HG03469 (cell line): ENCODE measurements around the gene EGF.
A peak's percentile ranks its signal among the peaks of the same experiment; 100 is the strongest.
"Not testable (repeated sequence)": the region's sequence is repeated elsewhere in the genome, so short reads cannot be mapped to it uniquely, and the experiment has no call there.

Experiments used
- ATAC-seq: cut with Tn5 transposase; IDR thresholded peaks from one replicate; pipeline ENCODE4 v1.9.1; 2021; ENCODE audit warnings: mild to moderate bottlenecking, moderate library complexity, moderate number of reproducible peaks; ENCODE audit not compliant: unreplicated experiment

The EGF gene

DNA sequence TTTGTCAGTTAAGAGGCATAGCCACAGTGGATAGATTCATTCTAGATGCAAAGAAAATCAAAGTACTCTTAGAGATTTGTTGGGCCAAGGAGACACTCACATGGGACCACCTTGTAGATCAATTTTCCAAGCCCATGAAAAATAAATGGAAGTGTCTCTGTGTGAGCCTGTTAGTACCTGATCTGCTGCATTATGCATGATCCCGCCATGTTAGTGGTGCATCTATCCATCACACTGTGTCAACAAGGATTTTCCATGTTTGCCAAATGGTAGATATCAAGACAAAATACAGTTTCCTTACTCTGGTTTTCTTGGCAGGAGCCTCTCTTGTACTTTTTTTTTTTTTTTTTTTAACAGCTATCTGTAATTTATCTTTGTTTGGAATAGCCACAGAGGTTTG lies 112.4 kb downstream of the EGF start:
- no peak for ATAC-seq

DNA sequence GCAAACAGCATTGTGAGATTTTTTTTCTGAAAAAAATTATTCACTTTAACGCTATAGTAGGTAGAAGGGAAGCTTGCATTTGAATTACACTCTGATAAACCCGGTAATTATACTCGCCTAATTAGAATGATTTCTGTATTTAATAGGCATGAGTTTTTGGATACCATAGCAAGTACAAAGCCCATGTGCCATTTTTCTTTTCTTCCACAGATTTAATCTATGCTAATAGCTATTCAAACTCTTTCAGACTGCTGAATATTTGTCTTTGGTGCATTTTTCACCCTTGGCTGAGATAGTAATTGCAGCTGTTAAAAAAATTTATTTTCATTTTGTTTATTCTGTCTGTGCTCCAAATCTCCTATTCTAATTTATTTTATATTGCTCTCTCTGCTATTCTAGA lies 113.0 kb downstream of the EGF start:
- no peak for ATAC-seq

DNA sequence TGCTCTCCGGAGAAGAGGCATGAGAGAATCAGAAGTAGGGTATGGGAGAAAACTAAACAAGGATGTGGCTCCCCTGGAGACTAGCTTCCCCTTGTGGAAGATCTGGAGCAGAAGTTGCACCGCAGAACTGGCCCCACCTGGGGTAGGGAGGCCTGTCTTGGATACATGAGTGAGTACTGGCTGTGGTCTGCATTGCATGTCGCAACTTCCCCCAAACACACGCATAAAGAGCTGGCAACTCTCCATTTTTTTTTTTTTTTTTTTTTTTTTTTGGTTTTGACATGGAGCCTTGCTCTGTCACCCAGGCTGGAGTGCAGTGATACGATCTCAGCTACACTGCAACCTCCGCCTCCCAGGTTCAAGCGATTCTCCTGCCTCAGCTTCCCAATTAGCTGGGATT lies 119.9 kb downstream of the EGF start:
- ATAC-seq = no peak

DNA sequence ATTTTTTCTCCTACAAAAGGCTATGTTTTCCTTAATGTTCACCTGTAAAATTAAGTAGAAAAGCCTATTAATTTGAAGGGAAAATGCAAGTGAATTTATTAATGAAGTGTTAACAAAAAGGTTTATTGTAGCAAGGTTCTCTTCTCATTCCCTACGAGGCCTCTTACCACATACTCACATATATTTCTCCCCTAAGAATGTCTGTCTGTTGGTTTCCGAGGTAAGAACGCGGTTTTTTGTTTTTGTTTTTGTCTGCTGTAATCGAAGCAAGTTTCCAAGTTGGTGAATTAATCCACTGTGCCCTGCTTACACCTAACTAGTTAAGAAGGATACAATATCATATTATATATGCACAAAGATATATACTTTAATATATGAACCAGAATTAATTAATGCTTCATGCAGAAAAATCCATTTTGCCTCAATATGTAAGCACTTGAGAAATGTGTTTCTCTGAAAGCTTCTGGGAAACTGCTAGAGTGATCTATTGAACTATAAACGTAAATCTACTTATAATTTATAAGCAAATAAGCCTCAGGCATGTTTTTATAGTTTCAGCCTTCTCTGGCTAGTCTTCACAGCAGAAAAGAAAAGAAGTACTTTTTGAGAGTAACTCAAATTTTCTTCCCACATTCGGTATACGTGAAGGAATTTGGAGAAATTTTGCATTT lies 120.8 kb downstream of the EGF start:
- no peak for ATAC-seq

DNA sequence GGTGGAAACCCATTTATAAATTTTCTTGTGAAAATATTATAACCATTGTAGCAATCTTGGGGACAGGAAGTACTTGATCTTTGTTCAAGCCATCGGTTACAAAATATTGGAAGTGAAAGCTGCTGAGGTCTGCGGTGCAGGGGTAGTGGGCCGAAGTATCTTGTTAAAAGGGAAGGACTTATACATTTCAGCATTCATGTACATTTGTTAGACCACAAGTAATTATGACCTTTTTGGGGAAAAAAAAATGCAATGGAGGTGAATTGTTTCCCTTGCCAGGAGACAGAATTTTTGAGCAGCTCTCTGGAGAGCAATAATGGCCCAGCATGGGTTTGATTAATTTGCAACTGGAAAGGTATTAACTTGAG lies 121.3 kb downstream of the EGF start:
- peak; percentile 96 for ATAC-seq

DNA sequence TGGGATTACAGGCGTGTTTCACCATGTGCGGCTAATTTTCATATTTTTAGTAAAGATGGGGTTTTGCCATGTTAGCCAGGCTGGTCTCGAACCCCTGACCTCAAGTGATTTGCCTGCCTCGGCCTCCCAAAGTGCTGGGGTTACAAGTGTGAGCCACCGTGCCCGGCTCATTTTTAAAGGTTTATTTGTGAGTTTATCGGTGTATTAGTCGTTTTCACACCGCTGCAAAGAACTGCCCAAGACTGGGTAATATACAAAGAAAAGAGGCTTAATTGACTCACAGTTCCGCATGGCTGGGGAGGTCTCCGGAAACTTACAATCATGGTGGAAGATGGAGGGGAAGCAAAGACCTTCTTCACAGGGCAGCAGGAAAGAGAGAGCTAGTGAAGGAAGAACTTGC lies 126.5 kb downstream of the EGF start:
- ATAC-seq = not testable (repeated sequence)

DNA sequence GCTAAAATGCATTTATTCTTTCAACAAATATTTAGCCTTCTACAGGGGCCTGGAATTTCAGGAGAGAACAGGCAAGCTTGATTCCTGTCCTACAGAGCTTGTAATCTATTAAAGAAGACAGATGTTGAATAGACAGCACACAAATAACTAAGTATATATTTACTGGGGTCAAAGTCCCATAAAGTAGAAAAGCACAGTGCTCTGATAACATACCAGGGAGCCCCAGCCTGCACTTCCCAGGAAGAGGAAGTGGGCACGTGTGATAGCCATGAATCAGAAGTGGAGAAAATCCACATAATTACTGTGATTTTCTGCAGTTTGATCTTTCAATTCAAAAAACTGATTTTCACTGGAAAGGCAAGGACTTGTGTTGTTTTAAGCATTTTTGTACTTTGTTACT lies 129.1 kb downstream of the EGF start:
- ATAC-seq = no peak

DNA sequence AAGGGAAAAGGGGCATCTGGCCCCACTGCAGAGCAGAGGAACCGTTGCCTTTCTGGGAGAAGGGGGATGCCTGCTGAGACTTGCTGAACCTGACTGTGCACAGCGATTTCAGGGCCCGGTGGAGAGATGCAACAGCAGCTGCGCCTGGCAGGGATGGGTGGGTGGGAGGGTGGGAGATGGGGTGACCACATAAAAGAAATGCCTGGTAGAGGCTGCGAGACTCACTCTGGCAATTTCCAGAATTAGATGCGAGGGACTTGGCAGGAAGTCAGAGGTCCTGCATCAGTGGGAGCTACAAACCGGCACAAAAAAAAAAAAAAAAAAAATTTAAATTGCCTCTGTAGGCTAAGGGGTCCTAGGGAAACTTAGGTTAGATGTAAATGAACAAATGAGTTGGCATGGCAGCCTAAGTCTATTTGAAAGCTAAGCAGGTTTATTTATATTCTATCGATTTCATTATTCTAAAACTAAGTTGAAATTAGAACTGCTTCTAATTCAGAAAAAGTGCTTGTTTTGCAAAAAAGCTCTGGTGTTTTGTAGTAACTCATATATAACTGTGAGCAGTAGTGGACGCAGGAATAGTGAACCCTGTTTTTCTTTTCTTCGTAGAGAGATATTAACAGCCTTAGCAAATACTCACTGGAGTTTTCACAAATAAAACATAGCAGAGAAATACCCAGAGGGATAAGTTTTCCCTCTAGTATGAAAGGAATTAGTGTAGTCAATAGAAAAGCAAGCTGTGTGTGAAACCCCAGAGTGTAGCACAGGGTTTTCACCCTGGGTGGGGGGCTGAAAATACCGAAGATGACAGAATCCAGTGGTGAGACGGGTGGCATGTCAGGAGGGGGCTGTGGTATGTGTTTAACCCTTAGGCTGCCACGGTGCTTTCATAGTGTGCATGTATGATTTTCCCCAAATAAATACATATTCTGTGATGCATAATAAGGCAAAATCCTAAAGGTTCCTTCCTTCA lies 130.1 kb downstream of the EGF start:
- ATAC-seq = no peak

DNA sequence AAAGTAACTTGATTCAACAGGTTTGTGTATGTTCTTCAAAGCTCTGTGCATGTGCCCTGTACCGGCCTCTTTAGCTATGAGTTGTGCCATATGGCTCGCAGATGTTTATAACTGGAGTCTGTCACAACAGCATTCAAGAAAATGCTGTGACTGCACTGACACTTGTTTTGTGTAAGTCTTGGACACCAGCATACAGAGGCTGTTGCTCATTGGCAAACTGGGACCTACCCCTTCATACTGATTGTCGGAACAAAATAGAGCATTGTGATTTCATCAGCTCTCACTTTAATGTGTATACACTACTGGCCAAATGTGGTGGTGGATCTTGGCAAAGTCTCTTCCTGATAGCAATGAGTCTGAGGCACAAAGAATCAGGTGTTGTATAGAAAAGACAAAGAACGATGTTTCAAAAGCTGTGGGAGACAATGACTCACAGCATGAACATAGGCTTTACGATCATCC lies 133.9 kb downstream of the EGF start:
- no peak for ATAC-seq

DNA sequence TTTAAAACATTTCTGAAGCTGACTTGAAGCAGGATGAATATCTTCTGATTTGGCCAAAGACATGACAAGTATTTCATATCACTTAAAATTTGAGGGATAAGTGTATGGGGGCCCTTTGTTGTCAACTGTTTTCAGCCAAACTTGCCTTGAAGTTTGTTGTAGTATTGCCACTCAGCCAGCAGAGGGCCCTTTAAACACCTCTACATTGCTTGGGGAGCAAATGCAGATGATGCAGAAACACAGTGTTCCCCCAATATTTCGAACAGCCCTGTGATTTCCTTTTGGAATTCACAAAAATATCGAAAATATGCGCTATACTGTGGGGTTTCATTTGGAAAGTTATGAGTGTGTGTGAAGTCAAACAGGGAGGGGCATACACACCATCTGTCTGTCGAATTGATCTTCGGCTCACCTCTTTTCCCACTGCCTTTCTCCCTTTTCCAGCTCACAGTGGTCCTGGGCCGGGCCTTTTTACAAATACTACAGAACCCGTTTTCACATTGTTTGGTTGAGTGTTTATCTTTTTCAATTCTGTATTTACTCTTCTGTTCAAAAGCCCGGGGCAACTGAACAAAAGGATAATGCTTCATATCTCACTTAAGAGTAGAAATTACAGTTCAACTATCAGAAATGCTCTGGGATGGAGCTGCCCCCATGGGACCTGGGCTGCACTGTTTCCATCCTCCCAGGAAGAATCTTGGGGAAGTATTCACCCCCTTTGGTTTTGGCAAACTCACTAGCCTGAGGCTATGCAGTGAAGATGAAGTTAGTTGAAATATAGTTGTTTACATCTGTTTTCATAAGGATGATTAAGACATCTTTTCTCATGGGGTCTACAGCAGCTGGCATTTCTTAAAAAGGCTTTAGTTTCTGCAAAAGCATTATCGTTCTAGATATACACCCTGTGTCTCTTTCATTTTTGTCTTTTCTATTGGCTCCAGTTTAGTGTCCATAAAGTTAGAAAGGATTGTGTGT lies 137.6 kb downstream of the EGF start:
- no peak for ATAC-seq

DNA sequence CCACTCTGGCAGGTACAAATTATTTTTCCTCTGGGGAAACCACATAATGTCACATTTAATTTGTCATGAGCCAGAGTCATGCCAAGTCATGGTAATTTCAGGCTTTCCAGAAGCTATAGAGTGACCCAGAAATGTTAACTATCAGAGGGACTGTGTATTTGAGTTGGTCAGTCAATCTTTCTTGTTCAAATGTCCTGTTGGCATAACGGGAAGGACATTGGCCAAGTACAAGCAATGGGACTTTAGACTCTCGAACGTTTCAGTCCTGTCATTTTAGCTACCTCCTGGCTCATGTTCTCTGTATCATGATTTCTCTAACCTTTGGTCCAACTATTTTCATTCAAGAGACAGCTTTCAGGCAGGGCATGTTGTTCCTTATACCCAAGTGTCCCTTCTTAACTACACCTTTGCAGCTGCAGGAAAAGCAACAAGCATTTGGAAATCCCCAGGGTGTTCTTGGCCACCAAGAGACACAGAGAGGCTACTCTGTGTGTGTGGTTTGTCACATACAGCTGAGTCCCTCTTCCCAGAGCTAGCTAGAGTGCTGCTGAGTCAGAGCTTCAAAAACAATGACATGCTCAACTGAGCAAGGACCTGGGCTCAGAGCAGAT lies 142.6 kb downstream of the EGF start:
- ATAC-seq = peak; percentile 76

DNA sequence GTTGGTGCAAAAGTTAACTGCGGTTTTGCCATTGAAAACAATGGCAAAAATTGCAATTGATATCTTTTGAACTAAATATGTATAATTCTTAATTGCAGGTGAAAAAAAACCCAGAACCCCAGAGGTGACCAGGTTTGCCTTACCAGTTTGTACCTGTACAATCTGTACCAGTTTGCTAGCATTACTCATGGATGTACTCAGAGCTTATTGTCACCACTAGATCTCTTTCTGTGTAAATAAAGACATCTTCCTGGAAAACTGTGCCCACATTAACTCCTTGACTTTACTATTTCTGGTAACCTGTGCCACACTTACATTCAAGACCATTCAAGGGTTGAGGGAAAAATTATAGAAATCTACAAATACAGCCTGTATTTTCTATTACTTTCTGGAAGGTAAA lies 146.0 kb downstream of the EGF start:
- no peak for ATAC-seq

DNA sequence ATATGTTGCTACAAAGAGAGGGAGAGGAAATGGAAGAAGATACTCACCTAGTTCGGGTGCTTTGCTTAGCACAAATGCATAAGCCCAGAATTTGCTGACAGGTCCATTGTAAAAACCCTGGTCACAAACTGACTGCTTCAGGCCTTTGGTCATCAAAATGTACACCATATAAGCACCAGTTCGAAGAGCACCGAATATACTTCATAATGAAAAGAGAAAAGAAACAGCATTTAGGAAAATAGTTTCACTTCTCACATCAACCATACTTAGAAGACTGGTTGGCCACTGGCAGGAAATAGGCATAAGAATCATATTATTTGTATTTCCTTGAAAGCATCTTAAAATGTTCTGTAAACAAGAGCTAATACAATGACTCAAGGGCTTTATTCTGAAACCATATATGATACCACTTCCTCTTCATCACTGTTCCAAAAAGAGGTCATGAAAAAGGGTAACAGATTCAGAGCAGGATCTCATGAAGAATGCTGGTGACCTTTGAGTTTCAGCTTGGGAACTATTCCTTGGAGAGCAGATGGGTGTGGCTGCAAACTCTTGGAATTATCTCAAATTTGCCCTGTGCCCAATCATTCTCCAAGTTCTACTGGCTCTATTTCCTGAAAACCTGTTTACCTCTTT lies 147.0 kb downstream of the EGF start:
- ATAC-seq = peak; percentile 83

DNA sequence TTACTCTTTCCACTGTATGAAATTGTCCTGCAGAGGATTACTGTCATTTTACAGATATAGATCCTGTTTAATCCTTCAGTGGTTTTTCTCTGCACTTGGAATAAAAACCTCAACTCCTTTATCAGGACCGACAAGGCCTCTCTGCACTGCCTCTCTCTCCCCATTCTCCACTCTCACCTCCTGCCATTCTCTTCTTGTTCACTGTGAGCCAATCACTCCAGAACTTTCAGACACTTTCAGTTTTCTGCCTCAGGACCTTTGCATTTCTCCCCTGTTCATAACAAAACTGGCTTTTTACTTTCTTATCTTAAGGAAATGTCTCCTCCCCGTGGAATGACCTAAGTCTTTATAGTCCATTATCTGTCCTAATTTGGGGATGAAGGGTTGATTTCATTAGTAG lies 148.4 kb downstream of the EGF start:
- no peak for ATAC-seq
